HepG2 (cell line): Measurements from ENCODE around the gene NCOR2. TPM values are rescaled to one million over a fixed set of nuclear protein-coding genes. Genes with fewer than 3 reads are reported as not detected.
A peak's percentile ranks its signal among the peaks of the same experiment; 100 is the strongest.

Experiments
- ATAC-seq: fragments of 200-7000 bp; cut with Tn5 transposase; 3 replicates; pipeline ENCODE4 v1.9.1; 2020; ENCODE audit warnings: mild to moderate bottlenecking, moderate library complexity
- BruUV-seq: library from RNA; stranded (reverse); fragments of 400-500 nt; replicated peaks from 2 replicates; lab custom pipeline; 2021; lab: Mats Ljungman, UMichigan
- CTCF ChIA-PET: fragments of 300-600 bp; formaldehyde crosslinking; extraction: SDS; loops from one replicate; lab custom pipeline; 2021; ENCODE audit warnings: low total read pairs, inconsistent platforms, low intra/inter-chr PET ratio; lab: Yijun Ruan, JAX
- POLR2A ChIA-PET: fragments of 350-600 bp; sonication (Branson Sonifier 250); formaldehyde crosslinking; loops from one replicate; lab custom pipeline; 2020; ENCODE audit warnings: antibody characterized with exemption, inconsistent platforms; lab: Yijun Ruan, JAX
- DNase-seq: peaks from one replicate; pipeline ENCODE4 v3.0.0-alpha.2; 2015; ENCODE audit warnings: low spot score
- FAIRE-seq: peaks from 3 replicates; lab custom pipeline; 2011; peaks lifted over from hg19 to GRCh38; lab: Jason Lieb, UNC
- H2AFZ ChIP-seq: one replicate; pipeline ENCODE4 v1.6.1; 2011; ENCODE audit warnings: low read length, inconsistent platforms
- H3K27ac ChIP-seq: fragments of 300-600 bp; 3 replicates; pipeline ENCODE4 v1.8.0; 2011; ENCODE audit warnings: mixed run types, mild to moderate bottlenecking, mixed read lengths, low read length, inconsistent platforms; ENCODE audit not compliant: insufficient read depth; ENCODE audit errors: extremely low read length
- H3K27me3 ChIP-seq, 2 experiments: fragments of 200-600 bp in 1 of 2; 2 replicates in 1 of 2; 3 replicates in 1 of 2; pipeline versions ENCODE4 v1.6.0 to v1.8.0; 2011; ENCODE audit warnings: low read length in 2 of 2, mild to moderate bottlenecking in 2 of 2, moderate library complexity in 2 of 2, inconsistent platforms in 1 of 2; ENCODE audit not compliant: insufficient read depth in 2 of 2, control insufficient read depth in 1 of 2
- H3K36me3 ChIP-seq, 2 experiments: fragments of 200-600 bp in 1 of 2; replicated peaks in 1 of 2; 2 replicates in 1 of 2; 3 replicates in 1 of 2; pipeline versions ENCODE4 v1.5.1 to v1.8.0; 2011; ENCODE audit warnings: low read length in 2 of 2, inconsistent platforms in 1 of 2; ENCODE audit not compliant: insufficient read depth in 2 of 2, control insufficient read depth in 1 of 2
- H3K4me1 ChIP-seq: 2 replicates; pipeline ENCODE4 v1.5.1; 2012; ENCODE audit warnings: low read length, inconsistent platforms; ENCODE audit not compliant: insufficient read depth
- H3K4me2 ChIP-seq: 2 replicates; pipeline ENCODE4 v1.6.0; 2011; ENCODE audit warnings: low read depth, low read length, inconsistent platforms
- H3K4me3 ChIP-seq, 3 experiments: fragments of 200-600 bp in 1 of 3; sonication (generic), shearing (Covaris generic) in 1 of 3; replicated peaks in 1 of 3; 2 replicates each; pipeline ENCODE4 v1.5.1; 2011 to 2016; ENCODE audit warnings: low read length in 3 of 3, inconsistent platforms in 2 of 3, low read depth in 2 of 3, mild to moderate bottlenecking in 2 of 3, control low read depth in 1 of 3, mixed read lengths in 1 of 3; ENCODE audit not compliant: insufficient read depth in 1 of 3
- H3K79me2 ChIP-seq: one replicate; pipeline ENCODE4 v1.6.1; 2011; ENCODE audit warnings: low read length, inconsistent platforms; ENCODE audit not compliant: insufficient read depth
- H3K9ac ChIP-seq: 2 replicates; pipeline ENCODE4 v1.6.0; 2011; ENCODE audit warnings: mild to moderate bottlenecking, low read depth, low read length, inconsistent platforms; ENCODE audit not compliant: insufficient read depth
- H3K9me3 ChIP-seq: 2 replicates; pipeline ENCODE4 v1.5.1; 2012; ENCODE audit warnings: mild to moderate bottlenecking, low read length
- H4K20me1 ChIP-seq: 2 replicates; pipeline ENCODE4 v1.6.0; 2011; ENCODE audit warnings: inconsistent platforms, mild to moderate bottlenecking, low read length, moderate library complexity; ENCODE audit not compliant: insufficient read depth
- EED ChIP-seq: sonication (generic); formaldehyde crosslinking; IDR thresholded peaks from 2 replicates; pipeline ENCODE4 v1.5.0; 2020; ENCODE audit warnings: mild to moderate bottlenecking, missing genetic modification reagents
- ELF4 ChIP-seq: sonication (generic); formaldehyde crosslinking; IDR thresholded peaks from 2 replicates; pipeline ENCODE4 v1.5.0; 2020; ENCODE audit warnings: missing genetic modification reagents, mild to moderate bottlenecking, moderate library complexity, borderline replicate concordance
- FOSL1 ChIP-seq: sonication (generic); formaldehyde crosslinking; IDR thresholded peaks from 2 replicates; pipeline ENCODE4 v1.9.0; 2021; ENCODE audit warnings: missing genetic modification reagents, borderline replicate concordance
- NCOR1 ChIP-seq: fragments of 200-600 bp; sonication (generic); IDR thresholded peaks from 2 replicates; pipeline ENCODE4 v1.7.0; 2017; ENCODE audit warnings: antibody characterized with exemption, low read length, borderline replicate concordance
- SOX13 ChIP-seq, 3 experiments: fragments of 450-650 bp in 1 of 3; sonication (generic) in 1 of 3; formaldehyde crosslinking in 1 of 3; IDR thresholded peaks in 2 of 3; conservative IDR thresholded peaks in 1 of 3; 2 replicates each; pipeline versions ENCODE4 v1.5.0 to v1.6.1; 2016 to 2020; ENCODE audit warnings: antibody characterized with exemption in 1 of 3, mild to moderate bottlenecking in 1 of 3, missing compliant biosample characterization in 1 of 3, missing genetic modification reagents in 1 of 3, moderate library complexity in 1 of 3
- ZBTB38 ChIP-seq: sonication (generic); formaldehyde crosslinking; IDR thresholded peaks from 2 replicates; pipeline ENCODE4 v1.5.1; 2020; ENCODE audit warnings: mild to moderate bottlenecking, missing genetic modification reagents
- ZNF552 ChIP-seq: sonication (generic); formaldehyde crosslinking; IDR thresholded peaks from 2 replicates; pipeline ENCODE4 v1.9.0; 2022; ENCODE audit warnings: missing genetic modification reagents, mild to moderate bottlenecking, borderline replicate concordance
- ZNF619 ChIP-seq: sonication (generic); formaldehyde crosslinking; IDR thresholded peaks from 2 replicates; pipeline ENCODE4 v1.4.0; 2020; ENCODE audit warnings: mild to moderate bottlenecking, missing genetic modification reagents
- WGBS: methylation state at CpG from one replicate; pipeline ENCODE4 v1.1.6; 2017; ENCODE audit warnings: low lambda C conversion rate; 5-methylcytosine and 5-hydroxymethylcytosine counted together
- in situ Hi-C: cut with HindIII; loops from 2 replicates; pipeline ENCODE4 v1.10.0; 2017; ENCODE audit warnings: low pct_unique_long_range_greater_than_20kb; ENCODE audit not compliant: extremely low pct_ligation_motif_present
- intact Hi-C: fragments of 100-400 bp; cut with micrococcal nuclease; formaldehyde crosslinking; loops from one replicate; pipeline ENCODE4 v1.10.0; 2022; ENCODE audit not compliant: unreplicated experiment
- polyA plus RNA-seq, 8 experiments: library from polyadenylated mRNA; depleted of rRNA in 3 of 8; stranded (reverse) in 7 of 8; unstranded in 1 of 8; fragments of >200 nt; fragmentation: Illumina TruSeq in 4 of 8; extraction: Trizol in 4 of 8; gene quantifications; 2 replicates each; pipeline versions ENCODE4 v1.2.1 to v1.2.3, GENCODE V29; 2011 to 2016; ENCODE audit warnings: low read depth in 4 of 8, missing spikeins in 1 of 8, mixed read lengths in 1 of 8; ENCODE audit not compliant: insufficient read depth in 1 of 8
- total RNA-seq, 5 experiments: library from RNA; depleted of rRNA; stranded (reverse); fragments of >200 nt; fragmentation: Illumina TruSeq; extraction: Trizol; gene quantifications; 2 replicates each; pipeline ENCODE4 v1.2.3, GENCODE V29; 2016; ENCODE audit warnings: low read depth in 1 of 5
- TF ChIP-seq, protein P1 (sequence below): sonication (generic); IDR thresholded peaks from 2 replicates; pipeline ENCODE4 v1.6.1; 2016; ENCODE audit warnings: low read depth, borderline replicate concordance
- TF ChIP-seq, protein P2 (sequence below): IDR thresholded peaks from 2 replicates; pipeline ENCODE4 v1.6.1; 2016; ENCODE audit warnings: low read depth, borderline replicate concordance
- TF ChIP-seq, protein P3 (sequence below): sonication (generic); formaldehyde crosslinking; IDR thresholded peaks from 2 replicates; pipeline ENCODE4 v1.5.0; 2020; ENCODE audit warnings: missing genetic modification reagents

Gene NCOR2
- total and polyA plus RNA-seq, 2 of the 13 experiments (the other 11 are each of a cell fraction or from before 2014, with no cell fraction given), result 4.5 to 5.7 TPM

DNA sequence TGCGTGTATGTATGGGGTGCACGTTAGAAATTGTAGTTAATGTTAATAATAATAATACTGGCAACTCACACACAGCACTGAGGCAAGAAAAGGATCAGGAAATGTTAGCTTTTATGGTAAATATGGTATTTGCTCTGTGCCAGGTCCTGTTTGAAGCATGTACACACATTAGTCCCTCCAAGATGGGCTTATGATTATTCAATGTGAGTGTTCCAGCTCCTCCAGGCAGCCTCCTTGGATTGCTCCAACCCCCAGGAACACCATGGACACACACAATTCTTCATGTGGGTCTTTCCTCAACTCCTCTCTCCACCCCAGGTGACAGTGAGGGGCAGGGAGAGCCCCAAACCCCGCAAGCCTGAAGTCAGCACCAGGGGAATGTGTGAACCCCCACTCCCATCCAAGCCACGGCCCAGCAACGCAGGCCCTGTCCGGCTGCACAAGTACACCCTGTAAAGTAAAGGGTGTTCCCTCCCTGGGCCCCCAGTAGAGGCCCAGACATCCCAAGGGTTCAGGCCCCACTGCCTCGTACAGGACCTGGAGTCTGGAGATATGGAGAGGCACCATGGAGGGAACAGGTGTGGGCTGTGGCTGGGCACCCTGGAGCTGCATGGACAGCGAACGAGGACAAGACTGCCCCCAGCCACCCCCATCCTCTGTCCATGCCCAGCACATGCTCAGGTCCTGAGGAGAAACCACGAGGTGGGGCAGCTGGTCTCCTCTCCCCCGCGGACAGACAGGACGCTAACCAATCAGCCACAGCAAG lies 41.3 kb downstream of the NCOR2 start (continued):
- TF ChIP-seq, protein P1, sequence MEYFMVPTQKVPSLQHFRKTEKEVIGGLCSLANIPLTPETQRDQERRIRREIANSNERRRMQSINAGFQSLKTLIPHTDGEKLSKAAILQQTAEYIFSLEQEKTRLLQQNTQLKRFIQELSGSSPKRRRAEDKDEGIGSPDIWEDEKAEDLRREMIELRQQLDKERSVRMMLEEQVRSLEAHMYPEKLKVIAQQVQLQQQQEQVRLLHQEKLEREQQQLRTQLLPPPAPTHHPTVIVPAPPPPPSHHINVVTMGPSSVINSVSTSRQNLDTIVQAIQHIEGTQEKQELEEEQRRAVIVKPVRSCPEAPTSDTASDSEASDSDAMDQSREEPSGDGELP, result no peak
- TF ChIP-seq NCOR1 (no peak), SOX13 (IDR thresholded peaks at IDR 0.05) (no peak), SOX13 (CRISPR knock-in tag; conservative IDR thresholded peaks at IDR 0.05 in 1 of 2, IDR thresholded peaks at IDR 0.05 in 1 of 2) (no peak), EED (CRISPR knock-in tag) (no peak), ELF4 (CRISPR knock-in tag) (no peak), FOSL1 (no peak), ZNF552 (CRISPR knock-in tag) (no peak)
- TF ChIP-seq, protein P2, sequence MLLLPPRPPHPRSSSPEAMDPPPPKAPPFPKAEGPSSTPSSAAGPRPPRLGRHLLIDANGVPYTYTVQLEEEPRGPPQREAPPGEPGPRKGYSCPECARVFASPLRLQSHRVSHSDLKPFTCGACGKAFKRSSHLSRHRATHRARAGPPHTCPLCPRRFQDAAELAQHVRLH (CRISPR knock-in tag), result no peak
- TF ChIP-seq, protein P3, sequence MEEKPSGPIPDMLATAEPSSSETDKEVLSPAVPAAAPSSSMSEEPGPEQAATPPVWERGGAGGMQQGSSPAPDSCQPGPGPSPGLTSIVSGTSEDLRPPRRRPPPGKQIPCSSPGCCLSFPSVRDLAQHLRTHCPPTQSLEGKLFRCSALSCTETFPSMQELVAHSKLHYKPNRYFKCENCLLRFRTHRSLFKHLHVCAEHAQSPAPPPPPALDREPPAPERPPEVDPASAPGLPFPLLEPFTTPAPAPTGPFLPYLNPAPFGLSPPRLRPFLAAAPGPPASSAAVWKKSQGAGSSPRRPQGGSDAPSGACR, result no peak
- TF ChIP-seq, all 625 proteins: peak for 0

DNA sequence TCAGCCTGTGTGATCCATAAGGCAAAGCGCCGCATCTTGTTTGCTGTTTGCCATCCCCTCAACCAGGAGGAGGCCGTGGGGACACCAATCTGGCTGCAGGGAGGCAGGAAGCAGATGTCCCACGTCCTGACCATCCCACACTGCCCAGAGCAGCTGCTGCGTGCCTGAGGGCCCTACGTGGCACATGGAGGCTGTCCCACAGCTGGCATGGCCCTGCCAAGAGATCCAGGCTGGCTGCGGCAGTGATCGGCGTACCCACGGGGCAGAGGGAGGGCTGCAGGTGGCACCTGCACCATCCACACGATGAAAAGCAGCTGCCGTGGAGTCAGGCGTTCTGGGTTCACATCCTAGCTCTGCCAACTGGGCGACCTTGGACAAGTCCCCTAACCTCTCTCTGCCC lies 42.0 kb downstream of the NCOR2 start:
- no peak overlapping the region for H2AFZ ChIP-seq
- BruUV-seq, result no TSS peak
- no peak overlapping the region for H3K4me2 ChIP-seq
- H3K4me3 ChIP-seq, result no peak overlapping the region
- peak; percentile 39; the same call in 1 of the 2 replicates for TF ChIP-seq ZBTB38
- TF ChIP-seq ZNF619 (CRISPR knock-in tag), result no peak
- ATAC-seq (no peak), DNase-seq (no peak), FAIRE-seq (no peak)
- no peaks in the 10 kb centered on the region for H4K20me1 ChIP-seq
- ChIA-PET CTCF (no interaction called here), POLR2A (no interaction called here)
- no peaks in the 10 kb centered on the region for H3K27me3 ChIP-seq
- in situ Hi-C loops, result no loop called here
- peaks cover 2% of the 10 kb centered on the region for H3K4me1 ChIP-seq
- H3K9me3 ChIP-seq, result no peaks in the 10 kb centered on the region
- no peak overlapping the region for H3K9ac ChIP-seq
- 97% methylated on average over 6 of the region's 14 CpGs for WGBS
- H3K36me3 ChIP-seq, result no peaks in the 10 kb centered on the region
- H3K27ac ChIP-seq, result no peak overlapping the region
- H3K79me2 ChIP-seq, result peaks cover 2% of the 10 kb centered on the region
- intact Hi-C loops, result no loop called here
